BLaER1 (cell line): ENCODE results near the gene GALNT10.

Source experiments
- H3K27ac ChIP-seq: shearing (Covaris generic); formaldehyde crosslinking; 2 replicates; pipeline ENCODE4 v1.8.1; 2022
- H3K27me3 ChIP-seq: shearing (Covaris generic); formaldehyde crosslinking; 2 replicates; pipeline ENCODE4 v1.8.1; 2022
- H3K36me3 ChIP-seq: shearing (Covaris generic); formaldehyde crosslinking; 2 replicates; pipeline ENCODE4 v1.8.1; 2022
- H3K4me1 ChIP-seq: shearing (Covaris generic); formaldehyde crosslinking; 2 replicates; pipeline ENCODE4 v1.8.1; 2022
- H3K4me2 ChIP-seq: shearing (Covaris generic); formaldehyde crosslinking; 2 replicates; pipeline ENCODE4 v1.8.1; 2022
- H3K4me3 ChIP-seq: shearing (Covaris generic); formaldehyde crosslinking; 2 replicates; pipeline ENCODE4 v1.8.1; 2022
- H3K9ac ChIP-seq: shearing (Covaris generic); formaldehyde crosslinking; 2 replicates; pipeline ENCODE4 v1.8.1; 2022
- H3K9me3 ChIP-seq: shearing (Covaris generic); formaldehyde crosslinking; 2 replicates; pipeline ENCODE4 v1.8.1; 2022
- H4K20me1 ChIP-seq: shearing (Covaris generic); formaldehyde crosslinking; 2 replicates; pipeline ENCODE4 v1.8.1; 2022
- Cebpa-rat ChIP-seq: shearing (Covaris generic); IDR thresholded peaks from 2 replicates; pipeline ENCODE4 v1.8.1; 2022

The GALNT10 gene

GRCh38 chr5:154430961-154431630, 240.6 kb downstream of the GALNT10 start:
- Histone ChIP-seq H3K27ac (no peak overlapping the region), H3K27me3 (no peaks in the 10 kb centered on the region), H3K9me3 (no peaks in the 10 kb centered on the region), H3K36me3 (peaks cover 27% of the 10 kb centered on the region), H3K9ac (no peak overlapping the region), H3K4me3 (no peak overlapping the region), H3K4me1 (no peaks in the 10 kb centered on the region), H4K20me1 (no peaks in the 10 kb centered on the region), H3K4me2 (no peak overlapping the region)
- TF ChIP-seq Cebpa-rat, result no peak

GRCh38 chr5:154435226-154435625, 244.7 kb downstream of the GALNT10 start:
- H3K4me2 ChIP-seq, result no peak overlapping the region
- H3K9me3 ChIP-seq, result no peaks in the 10 kb centered on the region
- peaks cover 65% of the 10 kb centered on the region for H3K36me3 ChIP-seq

GRCh38 chr5:154437281-154437965, 246.9 kb downstream of the GALNT10 start:
- peaks cover 80% of the 10 kb centered on the region for H3K36me3 ChIP-seq

More at GRCh38 chr5:154435226-154435625, 244.7 kb downstream of the GALNT10 start:
- Histone ChIP-seq H3K9ac (no peak overlapping the region), H3K4me3 (no peak overlapping the region), H3K27ac (no peak overlapping the region), H3K4me1 (no peaks in the 10 kb centered on the region), H4K20me1 (no peaks in the 10 kb centered on the region), H3K27me3 (no peaks in the 10 kb centered on the region)
- no peak for TF ChIP-seq Cebpa-rat

GRCh38 chr5:154440540-154440939, 250.0 kb downstream of the GALNT10 start:
- Histone ChIP-seq H4K20me1 (no peaks in the 10 kb centered on the region), H3K27me3 (no peaks in the 10 kb centered on the region), H3K4me2 (no peak overlapping the region), H3K9me3 (no peaks in the 10 kb centered on the region), H3K4me3 (no peak overlapping the region), H3K36me3 (peaks cover 74% of the 10 kb centered on the region), H3K9ac (no peak overlapping the region), H3K27ac (no peak overlapping the region), H3K4me1 (peaks cover 10% of the 10 kb centered on the region)
- TF ChIP-seq Cebpa-rat, result no peak

More at GRCh38 chr5:154437281-154437965, 246.9 kb downstream of the GALNT10 start:
- Histone ChIP-seq H3K4me3 (no peak overlapping the region), H3K9me3 (no peaks in the 10 kb centered on the region), H3K27ac (no peak overlapping the region), H3K27me3 (no peaks in the 10 kb centered on the region), H4K20me1 (no peaks in the 10 kb centered on the region), H3K4me1 (no peaks in the 10 kb centered on the region), H3K4me2 (no peak overlapping the region), H3K9ac (no peak overlapping the region)
- no peak for TF ChIP-seq Cebpa-rat

GRCh38 chr5:154442801-154443200, 252.3 kb downstream of the GALNT10 start:
- no peaks in the 10 kb centered on the region for H3K27me3 ChIP-seq
- peaks cover 18% of the 10 kb centered on the region for H4K20me1 ChIP-seq
- H3K27ac ChIP-seq, result no peak overlapping the region
- TF ChIP-seq Cebpa-rat, result no peak
- H3K4me1 ChIP-seq, result peaks cover 20% of the 10 kb centered on the region
- H3K9me3 ChIP-seq, result no peaks in the 10 kb centered on the region
- no peak overlapping the region for H3K4me2 ChIP-seq
- no peak overlapping the region for H3K9ac ChIP-seq
- peaks cover 51% of the 10 kb centered on the region for H3K36me3 ChIP-seq
- H3K4me3 ChIP-seq, result no peak overlapping the region

GRCh38 chr5:154444556-154445421, 254.3 kb downstream of the GALNT10 start:
- H3K9ac ChIP-seq, result peak overlapping the region; percentile 93
- H3K27me3 ChIP-seq, result no peaks in the 10 kb centered on the region
- peak overlapping the region; percentile 98 for H3K4me2 ChIP-seq
- H3K4me3 ChIP-seq, result peak overlapping the region; percentile 97
- peaks cover 38% of the 10 kb centered on the region for H4K20me1 ChIP-seq
- no peaks in the 10 kb centered on the region for H3K9me3 ChIP-seq
- TF ChIP-seq Cebpa-rat, result no peak
- peak overlapping the region; percentile 67 for H3K27ac ChIP-seq
- peaks cover 39% of the 10 kb centered on the region for H3K4me1 ChIP-seq
- peaks cover 40% of the 10 kb centered on the region for H3K36me3 ChIP-seq

GRCh38 chr5:154445422-154446194, 255.1 kb downstream of the GALNT10 start, which contains the start of gene SAP30L:
Gene SAP30L, plus strand, starts transcription at chr5:154445997. Its CDS starts 608 bp downstream, at chr5:154446605.
- H3K4me2 ChIP-seq, result peak within 1 kb of the TSS; percentile 98
- no peak for TF ChIP-seq Cebpa-rat
- H3K36me3 ChIP-seq, result peaks cover 40% of the 10 kb centered on the region
- H3K27me3 ChIP-seq, result no peaks in the 10 kb centered on the region
- peak within 1 kb of the TSS; percentile 93 for H3K9ac ChIP-seq
- peaks cover 40% of the 10 kb centered on the region for H3K4me1 ChIP-seq
- H4K20me1 ChIP-seq, result peaks cover 46% of the 10 kb centered on the region
- peak within 1 kb of the TSS; percentile 97 for H3K4me3 ChIP-seq
- no peaks in the 10 kb centered on the region for H3K9me3 ChIP-seq
- peak within 1 kb of the TSS; percentile 84 for H3K27ac ChIP-seq

- no peaks in the 10 kb centered on the region for H3K27me3 ChIP-seq
- no peak for TF ChIP-seq Cebpa-rat
- peaks cover 53% of the 10 kb centered on the region for H4K20me1 ChIP-seq
- peak overlapping the region; percentile 97 for H3K4me3 ChIP-seq
- H3K9me3 ChIP-seq, result no peaks in the 10 kb centered on the region
- peaks cover 40% of the 10 kb centered on the region for H3K36me3 ChIP-seq
- peak overlapping the region; percentile 84 for H3K27ac ChIP-seq
- peak overlapping the region; percentile 93 for H3K9ac ChIP-seq
- peaks cover 40% of the 10 kb centered on the region for H3K4me1 ChIP-seq
- H3K4me2 ChIP-seq, result peak overlapping the region; percentile 96
These were observed 255.9 kb downstream of the GALNT10 start for GRCh38 chr5:154446195-154447088.
